Amygdala (tissue), 56 donors: ENCODE data around the gene TLCD2.
"Not testable (repeated sequence)": the region's sequence is repeated elsewhere in the genome, so short reads cannot be mapped to it uniquely, and the experiment has no call there.

Experiments
- DNase-seq, 56 donors: peaks; one replicate each; lab custom pipeline; 2025; lab: John Stamatoyannopoulos, UW

The TLCD2 gene

GRCh38 chr17:1736348-1737281 lies 26.4 kb upstream of the TLCD2 start:
- peak in 17 of 56 donors; percentile 11 to 53 (median 27) for DNase-seq

GRCh38 chr17:1735834-1736347 lies 25.7 kb upstream of the TLCD2 start:
- no peak for DNase-seq

DNA sequence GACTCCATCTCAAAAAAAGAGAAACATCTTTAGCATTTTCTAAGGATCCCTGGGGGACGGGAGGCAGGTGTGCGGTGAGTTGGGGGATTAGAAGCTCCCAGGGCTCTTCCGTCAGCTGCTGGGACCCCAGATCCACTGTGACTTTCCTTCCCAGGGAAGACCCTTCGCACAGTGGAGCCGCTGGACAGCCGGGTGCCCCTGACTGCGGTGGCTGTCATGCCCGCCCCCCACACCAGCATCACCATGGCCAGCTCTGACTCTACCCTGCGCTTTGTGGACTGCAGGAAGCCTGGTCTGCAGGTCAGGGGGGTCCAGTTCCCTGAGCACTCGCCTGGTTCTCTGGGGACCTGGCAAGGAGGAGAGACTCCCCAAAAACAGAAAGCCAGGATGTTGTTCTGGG lies 25.2 kb upstream of the TLCD2 start:
- no peak for DNase-seq

DNA sequence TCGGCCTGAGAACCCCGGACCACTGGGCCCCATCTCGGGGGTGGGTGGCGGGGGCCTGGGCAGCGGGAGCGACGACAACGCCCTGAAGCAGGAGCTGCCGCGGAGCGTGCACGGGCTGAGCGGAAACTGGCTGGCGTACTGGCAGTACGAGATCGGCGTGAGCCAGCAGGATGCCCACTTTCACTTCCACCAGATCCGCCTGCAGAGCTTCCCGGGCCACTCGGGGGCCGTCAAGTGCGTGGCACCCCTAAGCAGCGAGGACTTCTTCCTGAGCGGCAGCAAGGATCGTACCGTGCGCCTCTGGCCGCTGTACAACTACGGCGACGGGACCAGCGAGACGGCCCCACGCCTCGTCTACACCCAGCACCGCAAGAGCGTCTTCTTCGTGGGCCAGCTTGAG lies 23.6 kb upstream of the TLCD2 start:
- no peak for DNase-seq

GRCh38 chr17:1732833-1733321 lies 22.7 kb upstream of the TLCD2 start:
- DNase-seq = no peak

GRCh38 chr17:1732241-1732832 lies 22.2 kb upstream of the TLCD2 start:
- DNase-seq = no peak

DNA sequence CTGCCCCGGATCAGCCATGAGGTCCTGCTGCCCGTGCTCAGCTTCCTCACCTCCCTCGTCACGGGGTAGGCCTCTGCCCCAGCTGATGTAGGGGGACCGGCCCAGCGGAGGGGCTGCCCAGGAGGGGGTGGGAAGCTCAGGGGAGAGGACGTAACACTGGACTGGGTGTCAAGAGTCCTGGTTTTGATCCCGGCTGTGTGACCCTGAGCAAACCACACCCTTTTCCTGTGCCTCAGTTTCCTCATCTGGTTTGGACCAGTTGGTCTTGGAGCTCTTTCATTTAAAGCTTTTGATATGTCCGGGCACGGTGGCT lies 21.0 kb upstream of the TLCD2 start:
- no peak for DNase-seq

DNA sequence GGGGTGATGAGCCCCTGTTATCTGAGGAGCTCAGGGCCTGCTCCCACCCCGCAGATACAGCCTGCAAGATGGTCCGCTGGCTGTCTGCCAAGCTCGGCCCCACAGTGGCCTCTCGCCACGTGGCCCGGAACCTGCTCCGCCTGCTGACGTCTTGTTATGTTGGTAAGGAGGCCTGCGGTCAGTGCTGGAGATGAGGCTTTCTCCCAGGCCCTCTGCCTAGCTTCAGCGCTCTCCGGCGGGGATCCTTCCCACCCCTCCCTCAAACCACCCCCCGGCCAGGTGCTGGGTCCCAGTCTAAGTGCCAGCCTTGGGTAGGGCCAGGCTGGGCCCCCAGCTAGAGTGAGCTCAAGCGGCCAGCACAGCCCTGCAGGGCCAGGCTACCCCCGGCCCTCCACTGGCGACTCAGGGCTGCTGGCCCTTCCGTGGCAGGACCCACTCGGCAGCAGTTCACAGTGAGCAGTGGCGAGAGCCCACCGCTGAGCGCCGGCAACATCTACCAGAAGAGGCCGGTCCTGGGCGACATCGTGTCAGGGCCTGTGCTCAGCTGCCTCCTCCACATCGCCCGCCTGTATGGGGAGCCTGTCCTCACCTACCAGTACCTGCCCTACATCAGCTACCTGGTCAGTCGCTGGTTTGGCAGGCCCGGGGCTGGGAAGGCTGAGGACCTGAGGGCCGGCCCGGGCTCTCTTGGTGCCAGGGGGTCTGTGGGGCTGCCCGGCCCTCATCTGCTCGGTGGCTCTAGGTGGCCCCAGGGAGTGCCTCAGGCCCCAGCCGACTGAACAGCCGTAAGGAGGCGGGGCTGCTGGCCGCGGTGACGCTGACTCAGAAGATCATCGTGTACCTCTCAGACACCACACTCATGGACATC lies 20.4 kb upstream of the TLCD2 start:
- peak in 26 of 56 donors; percentile 7 to 79 (median 26) for DNase-seq

DNA sequence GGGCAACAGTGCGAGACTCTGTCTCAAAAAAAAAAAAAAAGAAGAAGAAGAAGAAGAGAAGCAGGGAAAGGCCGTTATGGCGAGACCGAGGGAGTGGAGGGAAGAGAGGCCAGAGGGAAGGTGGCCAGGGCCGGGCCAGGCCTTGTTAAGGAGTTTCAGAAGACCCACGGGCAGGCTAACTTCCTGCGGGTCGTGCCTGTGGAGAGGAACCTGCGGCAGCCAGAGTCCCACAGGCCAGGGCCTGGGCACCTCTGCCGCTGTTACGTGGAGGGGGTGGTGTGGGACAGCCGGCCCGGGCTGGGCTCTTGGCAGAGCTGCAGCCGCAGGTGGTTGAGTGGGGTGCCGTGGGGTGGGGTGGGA lies 19.8 kb upstream of the TLCD2 start:
- no peak for DNase-seq

GRCh38 chr17:1727876-1728630 lies 17.9 kb upstream of the TLCD2 start:
- no peak for DNase-seq

GRCh38 chr17:1727258-1727789 lies 17.1 kb upstream of the TLCD2 start:
- DNase-seq = no peak

DNA sequence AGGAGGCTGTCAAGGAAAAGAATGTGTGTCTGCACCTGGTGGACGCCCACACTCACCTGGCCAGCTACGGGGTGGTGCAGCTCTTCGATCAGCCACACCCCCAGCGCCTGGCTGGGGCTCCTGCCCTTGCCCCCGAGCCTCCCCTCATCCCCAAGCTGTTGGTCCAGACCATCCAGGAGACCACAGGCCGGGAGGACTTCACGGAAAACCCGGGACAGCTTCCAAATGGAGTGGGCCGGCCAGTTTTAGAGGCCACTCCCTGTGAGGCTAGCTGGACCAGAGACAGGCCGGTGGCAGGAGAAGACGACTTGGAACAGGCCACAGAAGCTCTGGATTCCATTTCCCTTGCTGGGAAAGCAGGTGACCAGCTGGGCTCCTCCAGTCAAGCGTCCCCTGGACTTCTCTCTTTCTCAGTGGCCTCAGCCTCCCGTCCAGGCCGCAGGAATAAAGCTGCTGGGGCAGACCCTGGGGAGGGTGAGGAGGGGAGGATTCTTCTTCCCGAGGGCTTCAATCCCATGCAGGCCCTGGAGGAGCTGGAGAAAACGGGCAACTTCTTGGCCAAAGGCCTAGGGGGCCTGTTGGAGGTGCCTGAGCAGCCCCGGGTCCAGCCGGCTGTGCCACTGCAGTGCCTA lies 16.6 kb upstream of the TLCD2 start:
- no peak for DNase-seq

GRCh38 chr17:1725642-1726511 lies 15.7 kb upstream of the TLCD2 start:
- DNase-seq = no peak

DNA sequence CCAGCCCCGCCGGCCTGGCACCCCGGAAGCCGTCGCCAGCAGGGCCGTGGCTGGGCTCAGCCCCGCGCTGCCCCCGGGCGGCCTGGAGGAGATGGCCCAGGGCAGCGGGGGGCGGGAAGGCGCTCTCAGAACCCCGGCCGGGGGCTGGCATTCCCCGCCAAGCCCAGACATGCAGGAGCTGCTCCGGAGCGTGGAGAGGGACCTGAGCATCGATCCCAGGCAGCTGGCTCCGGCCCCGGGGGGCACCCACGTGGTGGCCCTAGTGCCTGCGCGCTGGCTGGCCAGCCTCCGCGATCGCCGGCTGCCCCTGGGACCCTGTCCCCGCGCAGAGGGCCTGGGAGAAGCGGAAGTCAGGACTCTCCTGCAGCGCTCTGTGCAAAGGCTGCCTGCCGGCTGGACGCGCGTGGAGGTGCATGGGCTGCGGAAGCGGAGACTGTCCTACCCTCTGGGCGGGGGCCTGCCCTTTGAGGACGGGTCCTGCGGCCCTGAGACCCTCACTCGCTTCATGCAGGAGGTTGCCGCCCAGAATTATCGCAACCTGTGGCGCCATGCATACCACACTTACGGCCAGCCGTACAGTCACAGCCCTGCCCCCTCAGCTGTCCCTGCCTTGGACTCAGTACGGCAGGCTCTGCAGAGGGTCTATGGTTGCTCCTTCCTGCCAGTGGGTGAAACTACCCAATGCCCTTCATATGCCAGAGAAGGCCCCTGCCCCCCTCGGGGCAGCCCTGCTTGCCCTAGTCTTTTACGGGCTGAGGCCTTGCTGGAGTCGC lies 14.9 kb upstream of the TLCD2 start:
- DNase-seq = peak in 5 of 56 donors; percentile 46 to 70 (median 53)

GRCh38 chr17:1724351-1724868 lies 14.2 kb upstream of the TLCD2 start, which contains the start of gene WDR81:
Gene WDR81 (plus strand): TSS chr17:1724704. CDS start chr17:1724960, 256 bp downstream.
- DNase-seq = peak in 54 of 56 donors; percentile 42 to 95 (median 76)

- DNase-seq = not testable (repeated sequence)
Measured at GRCh38 chr17:1722022-1722421, 11.8 kb upstream of the TLCD2 start.

GRCh38 chr17:1720856-1721386 lies 10.7 kb upstream of the TLCD2 start:
- DNase-seq = peak in 24 of 56 donors; percentile 4 to 68 (median 28)
